HG03025 (cell line): Measurements from ENCODE around the gene DCTN4.

Experiments used
- ATAC-seq: cut with Tn5 transposase; IDR thresholded peaks from one replicate; pipeline ENCODE4 v1.9.1; 2021; ENCODE audit warnings: mild to moderate bottlenecking, moderate library complexity; ENCODE audit not compliant: unreplicated experiment, low FRiP score

Gene DCTN4

GRCh38 chr5:150672237-150672883 is 86.5 kb downstream of the DCTN4 start:
- ATAC-seq, result no peak

- no peak for ATAC-seq
Observed at GRCh38 chr5:150671509-150672236, 87.1 kb downstream of the DCTN4 start.

DNA sequence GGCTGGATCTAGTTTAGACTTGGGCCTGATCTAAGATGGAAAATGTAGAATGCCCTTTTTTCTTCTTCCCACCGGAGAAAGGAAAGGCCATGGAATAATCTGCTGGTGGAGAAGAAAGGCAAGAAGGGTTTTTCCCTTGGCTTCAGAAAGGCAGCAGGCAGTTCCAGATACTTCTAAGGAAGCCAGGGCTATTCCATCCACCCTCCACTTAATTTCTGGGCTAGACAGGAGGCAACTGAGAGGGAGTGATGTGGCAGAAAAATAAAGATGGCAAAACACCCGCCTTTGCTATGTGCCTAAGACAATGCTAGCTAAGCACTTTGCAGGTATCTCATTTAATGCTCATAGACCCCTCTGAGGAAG is 87.9 kb downstream of the DCTN4 start:
- no peak for ATAC-seq

GRCh38 chr5:150670275-150670947 is 88.4 kb downstream of the DCTN4 start:
- ATAC-seq, result no peak

GRCh38 chr5:150665044-150665443 is 93.8 kb downstream of the DCTN4 start:
- no peak for ATAC-seq

DNA sequence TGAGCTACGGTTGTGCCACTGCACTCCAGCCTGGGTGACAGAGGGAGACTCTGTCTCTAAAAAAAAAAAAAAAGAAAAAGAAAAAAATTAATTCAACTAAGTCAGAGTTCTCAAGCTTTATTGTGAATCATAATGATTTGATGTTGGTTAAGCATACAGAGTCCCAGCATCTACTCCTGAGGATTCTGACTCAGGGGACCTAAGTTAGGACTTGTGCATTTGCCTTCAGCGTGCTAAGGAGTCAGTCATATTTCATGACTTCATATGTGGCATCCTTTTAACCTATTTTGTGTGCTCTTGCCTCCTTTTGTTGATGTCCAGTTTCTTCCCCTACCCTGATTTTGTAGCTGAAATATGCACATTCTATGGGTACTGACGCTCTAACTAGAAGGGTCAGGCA is 94.9 kb downstream of the DCTN4 start:
- no peak for ATAC-seq

DNA sequence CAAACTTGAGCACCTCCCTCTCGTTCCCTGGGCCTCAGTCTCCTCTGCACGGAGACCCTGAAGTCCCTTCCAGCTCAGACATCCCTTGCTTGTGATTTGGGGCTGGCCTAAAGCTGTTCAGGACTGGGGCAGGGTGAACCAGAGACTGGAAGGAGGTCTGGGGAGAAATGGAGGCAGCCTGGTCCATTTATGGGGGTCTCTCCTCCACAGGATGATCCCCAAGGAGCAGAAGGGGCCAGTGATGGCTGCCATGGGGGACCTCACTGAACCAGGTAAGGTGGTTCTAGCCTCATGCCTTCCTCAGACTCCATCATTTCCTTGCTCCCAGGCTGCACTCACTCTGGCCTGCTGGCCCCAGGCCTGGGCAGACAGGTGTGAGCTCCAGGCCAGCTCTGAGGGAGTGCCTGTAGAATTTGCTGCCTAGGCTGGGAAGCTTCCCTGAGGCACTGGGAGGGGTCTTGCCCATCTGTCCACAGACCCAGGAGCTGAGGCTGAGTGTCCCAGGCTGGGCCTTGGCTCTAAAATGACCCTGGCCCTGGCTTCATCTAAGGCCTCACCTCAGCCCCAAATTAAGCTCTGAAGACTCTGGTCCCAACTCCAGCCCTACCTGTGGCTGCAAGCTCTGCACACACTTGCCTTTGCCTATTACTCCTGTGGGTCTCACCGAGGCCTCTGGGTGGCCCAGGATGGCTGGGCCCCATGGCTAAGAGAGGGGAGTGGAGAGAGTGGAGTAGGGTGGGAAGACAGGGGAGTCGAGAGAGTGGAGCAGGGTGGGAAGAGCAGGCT is 95.9 kb downstream of the DCTN4 start:
- ATAC-seq, result no peak

DNA sequence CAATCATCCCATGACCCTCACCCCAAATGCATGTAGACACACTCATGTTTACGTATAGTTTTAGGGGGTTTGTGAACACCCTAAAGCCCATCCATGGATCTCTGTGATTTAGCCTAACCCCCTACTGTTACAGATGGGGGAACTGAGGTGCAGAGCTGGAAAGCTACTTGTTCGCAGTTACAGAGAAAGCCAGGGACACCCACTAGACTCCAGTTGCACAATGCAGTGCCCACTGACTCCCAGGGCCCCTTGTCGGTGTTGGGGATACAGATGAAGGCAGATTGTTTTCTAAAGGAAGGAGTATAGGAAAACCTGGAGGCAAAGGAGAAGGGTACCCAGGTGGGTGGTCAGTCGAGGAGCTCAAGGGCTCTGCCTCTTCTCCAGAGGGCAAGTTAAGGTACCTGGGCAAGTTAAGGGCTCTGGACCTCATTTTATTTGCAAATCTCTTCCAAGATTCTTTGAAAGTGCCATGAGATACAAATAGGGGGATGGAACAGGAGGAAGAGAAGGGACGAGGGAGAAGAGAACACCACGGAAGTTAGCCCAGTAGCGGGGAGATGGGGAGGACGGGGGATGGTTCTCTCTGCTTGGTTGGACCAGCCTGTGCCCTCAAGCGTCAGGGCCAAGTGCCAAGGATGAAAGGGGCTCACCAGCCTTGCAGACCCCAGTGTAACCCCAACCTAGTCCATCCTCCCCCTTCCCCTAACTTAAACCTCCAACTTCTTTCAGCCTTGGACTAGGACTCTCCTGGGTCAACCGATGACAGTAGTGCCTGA is 96.8 kb downstream of the DCTN4 start:
- no peak for ATAC-seq

GRCh38 chr5:150661086-150661485 is 97.7 kb downstream of the DCTN4 start, which contains the start of gene MYOZ3:
MYOZ3 (plus strand) TSS chr5:150661251; CDS start chr5:150662942, 1,691 bp downstream.
- no peak for ATAC-seq

GRCh38 chr5:150660108-150660831 is 98.5 kb downstream of the DCTN4 start:
- no peak for ATAC-seq

GRCh38 chr5:150659360-150660107 is 99.3 kb downstream of the DCTN4 start:
- ATAC-seq, result no peak

DNA sequence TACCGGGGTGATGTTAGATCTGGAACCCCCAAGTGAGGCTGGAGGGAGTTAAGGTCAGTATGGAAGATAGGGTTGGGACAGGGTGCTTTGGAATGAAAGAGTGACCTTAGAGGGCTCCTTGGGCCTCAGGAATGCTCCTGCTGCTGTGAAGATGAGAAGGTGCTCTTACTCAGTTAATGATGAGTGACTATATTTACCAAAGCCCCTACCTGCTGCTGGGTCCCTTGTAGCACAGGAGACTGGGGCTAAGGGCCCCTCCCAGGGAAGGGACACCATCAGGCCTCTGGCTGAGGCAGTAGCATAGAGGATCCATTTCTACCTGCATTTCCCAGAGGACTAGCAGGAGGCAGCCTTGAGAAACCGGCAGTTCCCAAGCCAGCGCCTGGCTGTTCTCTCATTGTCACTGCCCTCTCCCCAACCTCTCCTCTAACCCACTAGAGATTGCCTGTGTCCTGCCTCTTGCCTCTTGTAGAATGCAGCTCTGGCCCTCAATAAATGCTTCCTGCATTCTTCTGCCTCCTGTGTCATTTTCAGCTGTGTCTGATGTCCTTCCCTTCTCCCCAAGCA is 100.0 kb downstream of the DCTN4 start:
- ATAC-seq, result no peak
